T-cell (primary cell): ENCODE data around the gene CHTF18. TPM values are rescaled to one million over a fixed set of nuclear protein-coding genes. Genes with fewer than 3 reads are reported as not detected.

ENCODE experiments used
- ATAC-seq, 4 experiments: fragments of 200-7000 bp in 3 of 4; fragments of 150-1000 bp in 1 of 4; cut with Tn5 transposase; replicated peaks in 1 of 4; 1 replicate in 3 of 4; 2 replicates in 1 of 4; pipeline ENCODE4 v1.10.0; 2021; ENCODE audit warnings: moderate library complexity in 3 of 4, mild to moderate bottlenecking in 2 of 4, moderate number of reproducible peaks in 1 of 4
- CTCF ChIA-PET, 2 donors: fragments of 300-600 bp; sonication (Branson Sonifier 250); formaldehyde crosslinking; loops; one replicate each; lab custom pipeline; 2022; ENCODE audit warnings: antibody characterized with exemption in 2 of 2; lab: Charles Lee
- POLR2A ChIA-PET, 2 donors: fragments of 300-600 bp; sonication (Branson Sonifier 250); formaldehyde crosslinking; loops; one replicate each; lab custom pipeline; 2022; ENCODE audit warnings: antibody characterized with exemption in 2 of 2; lab: Charles Lee
- DNase-seq, 35 experiments: peaks; one replicate each; pipeline versions ENCODE4 v3.0.0 to v3.0.0-alpha.2; 2013 to 2023
- H3K27ac ChIP-seq: one replicate; pipeline ENCODE4 v1.5.1; 2013; ENCODE audit warnings: low read length
- H3K27me3 ChIP-seq, 2 experiments: replicated peaks in 1 of 2; 1 replicate in 1 of 2; 2 replicates in 1 of 2; pipeline versions ENCODE4 v1.6.1 to v1.7.0; 2013; ENCODE audit warnings: low read length in 1 of 2, mixed read lengths in 1 of 2; ENCODE audit not compliant: control insufficient read depth in 2 of 2, insufficient read depth in 2 of 2; ENCODE audit errors: extremely low read depth in 1 of 2
- H3K36me3 ChIP-seq, 2 donors: 1 replicate in 1 of 2; 2 replicates in 1 of 2; pipeline versions ENCODE4 v1.6.1 to v1.7.0; 2013; ENCODE audit warnings: low read length in 1 of 2; ENCODE audit not compliant: control insufficient read depth in 2 of 2, insufficient read depth in 1 of 2; ENCODE audit errors: extremely low read depth in 1 of 2
- H3K4me1 ChIP-seq, 2 experiments: 1 replicate in 1 of 2; 2 replicates in 1 of 2; pipeline versions ENCODE4 v1.6.1 to v1.7.0; 2013; ENCODE audit warnings: low read length in 2 of 2, mixed read lengths in 1 of 2; ENCODE audit not compliant: insufficient read depth in 2 of 2, control insufficient read depth in 1 of 2; ENCODE audit errors: extremely low read depth in 1 of 2
- H3K4me3 ChIP-seq, 2 donors: 1 replicate in 1 of 2; 2 replicates in 1 of 2; pipeline versions ENCODE4 v1.5.1 to v1.7.0; 2013; ENCODE audit warnings: mild to moderate bottlenecking in 2 of 2, low read length in 1 of 2, moderate library complexity in 1 of 2; ENCODE audit not compliant: control insufficient read depth in 1 of 2; ENCODE audit errors: extremely low read depth in 1 of 2
- H3K9me3 ChIP-seq: 2 replicates; pipeline ENCODE4 v1.7.0; 2013
- H3K27ac Mint-ChIP-seq, 2 donors: one replicate each; pipeline ENCODE4 v1.8.0; 2020 to 2021; ENCODE audit warnings: mild to moderate bottlenecking in 2 of 2, mixed read lengths in 2 of 2
- H3K27me3 Mint-ChIP-seq, 2 donors: one replicate each; pipeline ENCODE4 v1.8.0; 2021 to 2022; ENCODE audit warnings: mixed read lengths in 2 of 2
- H3K36me3 Mint-ChIP-seq: one replicate; pipeline ENCODE4 v1.8.0; 2021; ENCODE audit warnings: mixed read lengths
- H3K4me1 Mint-ChIP-seq, 3 donors: one replicate each; pipeline ENCODE4 v1.8.0; 2020 to 2022; ENCODE audit warnings: mixed read lengths in 3 of 3, mild to moderate bottlenecking in 1 of 3
- H3K4me3 Mint-ChIP-seq, 3 donors: one replicate each; pipeline ENCODE4 v1.8.0; 2020 to 2022; ENCODE audit warnings: mild to moderate bottlenecking in 3 of 3, mixed read lengths in 3 of 3, moderate library complexity in 3 of 3
- H3K9me3 Mint-ChIP-seq, 3 donors: one replicate each; pipeline ENCODE4 v1.8.0; 2020 to 2022; ENCODE audit warnings: mixed read lengths in 3 of 3
- WGBS: methylation state at CpG from one replicate; pipeline ENCODE4 v1.1.5; 2013; ENCODE audit warnings: missing lambda C conversion rate; ENCODE audit not compliant: insufficient coverage; 5-methylcytosine and 5-hydroxymethylcytosine counted together
- total RNA-seq, 35 experiments: library from RNA in 6 of 35; stranded (reverse) in 6 of 35; fragments of 120-200 nt in 1 of 35; gene quantifications; one replicate each; pipeline versions ENCODE4 v1.2.1 to v1.2.4 and lab custom pipeline; 2013 to 2026

Gene CHTF18
- total RNA-seq, 5 donors from 2014 or later (not counting 1 experiment from before 2014, with no cell fraction given), result 29.6 to 73.2 (median 49.5) TPM

GRCh38 chr16:782766-783403 lies 5.5 kb upstream of the CHTF18 start:
- CTCF ChIA-PET, result no interaction called here
- Histone ChIP-seq H3K27ac (no peak overlapping the region), H3K36me3 (peaks cover 0 to 9% of the 10 kb centered on the region in 2 donors), H3K4me3 (no peak overlapping the region), H3K9me3 (no peaks in the 10 kb centered on the region), H3K27me3 (peaks cover 0 to 49% of the 10 kb centered on the region in 2 experiments), H3K4me1 (peaks cover 2 to 26% of the 10 kb centered on the region in 2 experiments)
- H3K27ac Mint-ChIP-seq, result no peak overlapping the region
- H3K27me3 Mint-ChIP-seq, result peaks cover 1 to 4% of the 10 kb centered on the region in 2 donors
- no peaks in the 10 kb centered on the region for H3K9me3 Mint-ChIP-seq
- no peaks in the 10 kb centered on the region for H3K36me3 Mint-ChIP-seq
- no peak overlapping the region for H3K4me3 Mint-ChIP-seq
- POLR2A ChIA-PET, result no interaction called here
- peaks cover 0 to 14% (median 8%) of the 10 kb centered on the region in 3 donors for H3K4me1 Mint-ChIP-seq
- DNase-seq, result no peak
- 79% methylated on average over 35 of the region's 36 CpGs for WGBS
- no peak for ATAC-seq

- no peaks in the 10 kb centered on the region for H3K36me3 Mint-ChIP-seq
- Histone ChIP-seq H3K4me1 (peaks cover 2 to 26% of the 10 kb centered on the region in 2 experiments), H3K27ac (no peak overlapping the region), H3K36me3 (peaks cover 0 to 9% of the 10 kb centered on the region in 2 donors), H3K4me3 (no peak overlapping the region), H3K9me3 (no peaks in the 10 kb centered on the region), H3K27me3 (peaks cover 0 to 42% of the 10 kb centered on the region in 2 experiments)
- 76% methylated on average over 16 of the region's 17 CpGs for WGBS
- H3K27me3 Mint-ChIP-seq, result peaks cover 0 to 4% of the 10 kb centered on the region in 2 donors
- peaks cover 0 to 14% (median 8%) of the 10 kb centered on the region in 3 donors for H3K4me1 Mint-ChIP-seq
- CTCF ChIA-PET, result no interaction called here
- no peaks in the 10 kb centered on the region for H3K9me3 Mint-ChIP-seq
- H3K4me3 Mint-ChIP-seq, result no peak overlapping the region
- POLR2A ChIA-PET, result no interaction called here
- no peak overlapping the region for H3K27ac Mint-ChIP-seq
- DNase-seq (no peak), ATAC-seq (no peak)
These were observed 4.8 kb upstream of the CHTF18 start for GRCh38 chr16:783404-784161.

GRCh38 chr16:784431-784830 lies 4.0 kb upstream of the CHTF18 start:
- H3K9me3 Mint-ChIP-seq, result no peaks in the 10 kb centered on the region
- Histone ChIP-seq H3K27me3 (peaks cover 0 to 36% of the 10 kb centered on the region in 2 experiments), H3K36me3 (peaks cover 0 to 9% of the 10 kb centered on the region in 2 donors), H3K4me3 (no peak overlapping the region), H3K9me3 (no peaks in the 10 kb centered on the region), H3K4me1 (peaks cover 5 to 35% of the 10 kb centered on the region in 2 experiments), H3K27ac (no peak overlapping the region)
- ATAC-seq, result no peak
- H3K4me1 Mint-ChIP-seq, result peaks cover 0 to 14% (median 8%) of the 10 kb centered on the region in 3 donors
- peaks cover 0 to 4% of the 10 kb centered on the region in 2 donors for H3K27me3 Mint-ChIP-seq
- CTCF ChIA-PET, result interaction anchor here in 1 of 2 donors (1.0 kb wide), 1 partner anchor 72 kb away, joined by 3 read pairs; no protein-coding TSS in a partner anchor
- no peak for DNase-seq
- H3K4me3 Mint-ChIP-seq, result no peak overlapping the region
- POLR2A ChIA-PET, result no interaction called here
- 97% methylated on average over 19 of the region's 19 CpGs for WGBS
- H3K27ac Mint-ChIP-seq, result no peak overlapping the region
- H3K36me3 Mint-ChIP-seq, result no peaks in the 10 kb centered on the region

- peaks cover 0 to 25% of the 10 kb centered on the region in 2 experiments for H3K27me3 ChIP-seq
- peak overlapping the region; percentile 72 to 85 (median 83) for H3K4me3 Mint-ChIP-seq
- no peak overlapping the region for H3K4me3 ChIP-seq
- no peak overlapping the region for H3K27ac ChIP-seq
- no peaks in the 10 kb centered on the region for H3K9me3 ChIP-seq
- CTCF ChIA-PET, result interaction anchor here in 1 of 2 donors (1.0 kb wide), 1 partner anchor 74 kb away, joined by 3 read pairs; no protein-coding TSS in a partner anchor
- H3K27ac Mint-ChIP-seq, result no peak overlapping the region
- H3K9me3 Mint-ChIP-seq, result no peaks in the 10 kb centered on the region
- POLR2A ChIA-PET, result no interaction called here
- WGBS, result 62% methylated on average over 50 of the region's 58 CpGs
- ATAC-seq (peak in 1 of 4 experiments; percentile 19), DNase-seq (peak; percentile 32 to 84 (median 64))
- peaks cover 5 to 37% of the 10 kb centered on the region in 2 experiments for H3K4me1 ChIP-seq
- peaks cover 2 to 9% of the 10 kb centered on the region in 2 donors for H3K36me3 ChIP-seq
- H3K36me3 Mint-ChIP-seq, result no peaks in the 10 kb centered on the region
- H3K27me3 Mint-ChIP-seq, result no peaks in the 10 kb centered on the region
- peaks cover 0 to 15% (median 8%) of the 10 kb centered on the region in 3 donors for H3K4me1 Mint-ChIP-seq
These were observed 2.6 kb upstream of the CHTF18 start for GRCh38 chr16:785563-786535.

- H3K27ac ChIP-seq, result no peak overlapping the region
- ATAC-seq (no peak), DNase-seq (no peak)
- Mint-ChIP-seq H3K9me3 (no peaks in the 10 kb centered on the region), H3K4me3 (peak overlapping the region; percentile 83 to 85 (median 84)), H3K36me3 (peaks cover 6% of the 10 kb centered on the region), H3K27me3 (no peaks in the 10 kb centered on the region), H3K4me1 (peaks cover 0 to 18% (median 8%) of the 10 kb centered on the region in 3 donors), H3K27ac (peak overlapping the region; percentile 55 to 64)
- peaks cover 9% of the 10 kb centered on the region in 2 donors for H3K36me3 ChIP-seq
- POLR2A ChIA-PET, result no interaction called here
- CTCF ChIA-PET, result no interaction called here
- H3K27me3 ChIP-seq, result peaks cover 0 to 10% of the 10 kb centered on the region in 2 experiments
- 43% methylated on average over 46 of the region's 47 CpGs for WGBS
- H3K9me3 ChIP-seq, result no peaks in the 10 kb centered on the region
- peaks cover 5 to 37% of the 10 kb centered on the region in 2 experiments for H3K4me1 ChIP-seq
- peak overlapping the region; percentile 69 to 90 for H3K4me3 ChIP-seq
These were observed 976 bp upstream of the CHTF18 start for GRCh38 chr16:787321-787966.
